ENCODE measurements around the gene KCND2.

DNA sequence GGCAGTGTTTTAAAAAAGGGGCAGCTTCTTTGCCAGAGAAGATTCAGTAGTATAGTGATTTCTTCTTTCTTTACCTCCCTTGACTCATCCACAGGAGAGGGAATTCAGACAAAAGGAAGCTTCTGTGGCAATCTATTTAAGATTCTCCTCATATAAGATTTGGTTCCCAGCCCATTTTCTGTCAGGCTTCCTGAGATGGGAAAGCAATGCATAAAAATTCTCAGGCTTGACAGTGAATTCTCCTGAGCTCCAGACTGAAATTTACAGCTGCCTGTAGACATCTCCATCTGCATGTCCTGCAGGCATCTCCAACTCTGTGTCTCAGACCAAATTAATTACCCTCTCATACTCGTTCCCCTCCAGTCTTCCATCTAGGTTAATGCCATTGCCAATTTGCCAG, 512.1 kb downstream of the KCND2 start:
- TF ChIP-seq, protein P1, sequence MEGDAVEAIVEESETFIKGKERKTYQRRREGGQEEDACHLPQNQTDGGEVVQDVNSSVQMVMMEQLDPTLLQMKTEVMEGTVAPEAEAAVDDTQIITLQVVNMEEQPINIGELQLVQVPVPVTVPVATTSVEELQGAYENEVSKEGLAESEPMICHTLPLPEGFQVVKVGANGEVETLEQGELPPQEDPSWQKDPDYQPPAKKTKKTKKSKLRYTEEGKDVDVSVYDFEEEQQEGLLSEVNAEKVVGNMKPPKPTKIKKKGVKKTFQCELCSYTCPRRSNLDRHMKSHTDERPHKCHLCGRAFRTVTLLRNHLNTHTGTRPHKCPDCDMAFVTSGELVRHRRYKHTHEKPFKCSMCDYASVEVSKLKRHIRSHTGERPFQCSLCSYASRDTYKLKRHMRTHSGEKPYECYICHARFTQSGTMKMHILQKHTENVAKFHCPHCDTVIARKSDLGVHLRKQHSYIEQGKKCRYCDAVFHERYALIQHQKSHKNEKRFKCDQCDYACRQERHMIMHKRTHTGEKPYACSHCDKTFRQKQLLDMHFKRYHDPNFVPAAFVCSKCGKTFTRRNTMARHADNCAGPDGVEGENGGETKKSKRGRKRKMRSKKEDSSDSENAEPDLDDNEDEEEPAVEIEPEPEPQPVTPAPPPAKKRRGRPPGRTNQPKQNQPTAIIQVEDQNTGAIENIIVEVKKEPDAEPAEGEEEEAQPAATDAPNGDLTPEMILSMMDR (IDR thresholded peaks at IDR 0.05; ENCODE audit: low read length), result no peak
- no peak for TF ChIP-seq EZH2 (IDR thresholded peaks at IDR 0.05; ENCODE audit: borderline replicate concordance, low read length)
